Liver (tissue), 3 donors: ENCODE measurements around the gene ZNF860.
"Not testable (repeated sequence)": the region's sequence is repeated elsewhere in the genome, so short reads cannot be mapped to it uniquely, and the experiment has no call there.

Experiments
- EGR1 ChIP-seq, 2 donors: IDR thresholded peaks; 2 replicates each; pipeline ENCODE4 v1.6.1; 2016 to 2018; ENCODE audit warnings: antibody characterized with exemption in 2 of 2, low read depth in 2 of 2
- JUND ChIP-seq, 2 donors: IDR thresholded peaks; 2 replicates each; pipeline ENCODE4 v1.6.1; 2016; ENCODE audit warnings: antibody characterized with exemption in 2 of 2
- TF ChIP-seq, protein P1 (sequence below): fragments of 150-350 bp; IDR thresholded peaks from 2 replicates; pipeline ENCODE4 v1.5.1; 2017; ENCODE audit warnings: improper control_type of control experiment, low read depth, low read length; ENCODE audit not compliant: missing input control
- TF ChIP-seq, protein P2 (sequence below): IDR thresholded peaks from 2 replicates; pipeline ENCODE4 v1.6.1; 2016; ENCODE audit warnings: antibody characterized with exemption
- donor health status: healthy.
- donor health status: healthy.

DNA sequence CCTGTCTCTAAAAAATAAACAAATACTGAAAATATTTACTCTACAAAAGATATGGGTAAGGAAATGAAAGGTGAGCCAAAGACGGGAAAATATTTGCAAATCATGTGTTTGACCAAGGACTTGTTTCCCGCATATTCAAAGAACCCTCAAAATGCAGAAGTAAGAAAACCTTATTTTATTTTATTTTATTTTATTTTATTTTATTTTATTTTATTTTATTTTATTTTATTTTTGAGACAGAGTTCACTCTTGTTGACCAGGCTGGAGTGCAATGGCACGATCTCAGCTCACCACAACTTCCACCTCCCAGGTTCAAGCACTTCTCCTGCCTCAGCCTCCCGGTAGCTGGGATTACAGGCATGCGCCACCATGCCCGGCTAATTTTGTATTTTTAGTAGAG lies 11.4 kb downstream of the ZNF860 start:
- not testable (repeated sequence) for TF ChIP-seq JUND (IDR thresholded peaks at IDR 0.05); EGR1 (IDR thresholded peaks at IDR 0.05; ENCODE audit: low read depth in 2 of 2)
- TF ChIP-seq, protein P1, sequence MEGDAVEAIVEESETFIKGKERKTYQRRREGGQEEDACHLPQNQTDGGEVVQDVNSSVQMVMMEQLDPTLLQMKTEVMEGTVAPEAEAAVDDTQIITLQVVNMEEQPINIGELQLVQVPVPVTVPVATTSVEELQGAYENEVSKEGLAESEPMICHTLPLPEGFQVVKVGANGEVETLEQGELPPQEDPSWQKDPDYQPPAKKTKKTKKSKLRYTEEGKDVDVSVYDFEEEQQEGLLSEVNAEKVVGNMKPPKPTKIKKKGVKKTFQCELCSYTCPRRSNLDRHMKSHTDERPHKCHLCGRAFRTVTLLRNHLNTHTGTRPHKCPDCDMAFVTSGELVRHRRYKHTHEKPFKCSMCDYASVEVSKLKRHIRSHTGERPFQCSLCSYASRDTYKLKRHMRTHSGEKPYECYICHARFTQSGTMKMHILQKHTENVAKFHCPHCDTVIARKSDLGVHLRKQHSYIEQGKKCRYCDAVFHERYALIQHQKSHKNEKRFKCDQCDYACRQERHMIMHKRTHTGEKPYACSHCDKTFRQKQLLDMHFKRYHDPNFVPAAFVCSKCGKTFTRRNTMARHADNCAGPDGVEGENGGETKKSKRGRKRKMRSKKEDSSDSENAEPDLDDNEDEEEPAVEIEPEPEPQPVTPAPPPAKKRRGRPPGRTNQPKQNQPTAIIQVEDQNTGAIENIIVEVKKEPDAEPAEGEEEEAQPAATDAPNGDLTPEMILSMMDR, result not testable (repeated sequence)
- TF ChIP-seq, protein P2, sequence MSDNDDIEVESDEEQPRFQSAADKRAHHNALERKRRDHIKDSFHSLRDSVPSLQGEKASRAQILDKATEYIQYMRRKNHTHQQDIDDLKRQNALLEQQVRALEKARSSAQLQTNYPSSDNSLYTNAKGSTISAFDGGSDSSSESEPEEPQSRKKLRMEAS, result not testable (repeated sequence)
